Mammary epithelial cell (primary cell): ENCODE data around the gene SSBP1.

ENCODE experiments used
- CTCF ChIP-seq, 2 donors: IDR thresholded peaks in 1 of 2; conservative IDR thresholded peaks in 1 of 2; 2 replicates each; pipeline ENCODE4 v1.5.1; 2011 to 2012; ENCODE audit warnings: inconsistent platforms in 2 of 2, low read length in 2 of 2, mild to moderate bottlenecking in 2 of 2, control low read depth in 1 of 2, low read depth in 1 of 2; ENCODE audit not compliant: insufficient read depth in 1 of 2; ENCODE audit errors: extremely low read depth in 1 of 2
- EZH2 ChIP-seq: IDR thresholded peaks from 2 replicates; pipeline ENCODE4 v1.6.1; 2012; ENCODE audit warnings: low read length, inconsistent platforms, borderline replicate concordance

GRCh38 chr7:141713890-141714289 is 24.3 kb upstream of the SSBP1 start:
- no peak for TF ChIP-seq CTCF (conservative IDR thresholded peaks at IDR 0.05 in 1 of 2, IDR thresholded peaks at IDR 0.05 in 1 of 2; ENCODE audit: extremely low read depth in 1 of 2, insufficient read depth in 1 of 2, low read depth in 1 of 2, low read length in 2 of 2)
- no peak for TF ChIP-seq EZH2
